LNCaP clone FGC (cell line): Measurements from ENCODE around the gene NBDY.

Experiments
- DNase-seq: peaks from one replicate; pipeline ENCODE4 v3.0.0-alpha.2; 2011; ENCODE audit warnings: low read depth
- H3K4me3 ChIP-seq: 2 replicates; pipeline ENCODE4 v1.5.1; 2011; ENCODE audit warnings: mild to moderate bottlenecking, low read depth, low read length, control low read depth
- CTCF ChIP-seq: IDR thresholded peaks from 2 replicates; pipeline ENCODE4 v1.5.1; 2012; ENCODE audit warnings: mild to moderate bottlenecking; ENCODE audit not compliant: control insufficient read depth, insufficient read depth; ENCODE audit errors: extremely low read depth

NBDY gene

GRCh38 chrX:56857042-56857441 is 128.0 kb downstream of the NBDY start:
- DNase-seq, result no peak
- no peak overlapping the region for H3K4me3 ChIP-seq
- TF ChIP-seq CTCF, result no peak

- H3K4me3 ChIP-seq, result no peak overlapping the region
- TF ChIP-seq CTCF, result no peak
- no peak for DNase-seq
Measured at GRCh38 chrX:56860888-56861287, 131.8 kb downstream of the NBDY start.
